Caco-2 (cell line): ENCODE results near the gene RFC1. TPM values are rescaled to one million over a fixed set of nuclear protein-coding genes. Genes with fewer than 3 reads are reported as not detected.
"Not testable (repeated sequence)": the region's sequence is repeated elsewhere in the genome, so short reads cannot be mapped to it uniquely, and the experiment has no call there.

Experiments
- BruUV-seq: library from RNA; stranded (reverse); fragments of 400-500 nt; replicated peaks from 2 replicates; lab custom pipeline; 2021; lab: Mats Ljungman, UMichigan
- CTCF ChIA-PET: fragments of 300-600 bp; sonication (Branson Sonifier 250); formaldehyde crosslinking; loops from one replicate; lab custom pipeline; 2022; ENCODE audit warnings: antibody characterized with exemption; lab: Charles Lee
- POLR2A ChIA-PET: fragments of 300-600 bp; sonication (Branson Sonifier 250); formaldehyde crosslinking; loops from one replicate; lab custom pipeline; 2022; ENCODE audit warnings: antibody characterized with exemption; lab: Charles Lee
- DNase-seq, 2 experiments: peaks; one replicate each; pipeline versions ENCODE4 v3.0.0 to v3.0.0-alpha.2; 2020 to 2022
- H3K27me3 ChIP-seq: replicated peaks from 2 replicates; pipeline ENCODE4 v1.6.0; 2011; ENCODE audit warnings: low read length; ENCODE audit not compliant: control insufficient read depth, insufficient read depth
- H3K36me3 ChIP-seq: 2 replicates; pipeline ENCODE4 v1.5.1; 2011; ENCODE audit warnings: low read length; ENCODE audit not compliant: control insufficient read depth, insufficient read depth
- H3K4me1 ChIP-seq: fragments of 250-450 bp; sonication (Bioruptor Pico); 2 replicates; pipeline ENCODE4 v1.5.1; 2020; ENCODE audit warnings: mild to moderate bottlenecking
- H3K4me3 ChIP-seq: 2 replicates; pipeline ENCODE4 v1.5.1; 2011; ENCODE audit warnings: low read depth, mild to moderate bottlenecking, control low read depth, low read length
- H3K9me3 ChIP-seq: fragments of 250-450 bp; sonication (Bioruptor Pico); 2 replicates; pipeline ENCODE4 v1.5.1; 2020; ENCODE audit warnings: mild to moderate bottlenecking, moderate library complexity
- H3K27ac Mint-ChIP-seq: one replicate; pipeline ENCODE4 v1.8.0; 2022; ENCODE audit warnings: mixed read lengths; ENCODE audit not compliant: unreplicated experiment
- H3K27me3 Mint-ChIP-seq: one replicate; pipeline ENCODE4 v1.8.0; 2022; ENCODE audit warnings: mixed read lengths; ENCODE audit not compliant: insufficient read depth, unreplicated experiment
- H3K36me3 Mint-ChIP-seq: one replicate; pipeline ENCODE4 v1.8.0; 2022; ENCODE audit warnings: mild to moderate bottlenecking, mixed read lengths; ENCODE audit not compliant: insufficient read depth, unreplicated experiment
- H3K4me1 Mint-ChIP-seq: one replicate; pipeline ENCODE4 v1.8.0; 2022; ENCODE audit warnings: low read depth, mixed read lengths; ENCODE audit not compliant: unreplicated experiment
- H3K4me3 Mint-ChIP-seq: one replicate; pipeline ENCODE4 v1.8.0; 2022; ENCODE audit warnings: mild to moderate bottlenecking, moderate library complexity, mixed read lengths; ENCODE audit not compliant: unreplicated experiment
- H3K9me3 Mint-ChIP-seq: one replicate; pipeline ENCODE4 v1.8.0; 2022; ENCODE audit warnings: mixed read lengths; ENCODE audit not compliant: unreplicated experiment
- intact Hi-C: fragments of 100-400 bp; cut with micrococcal nuclease; formaldehyde crosslinking; loops from one replicate; pipeline ENCODE4 v1.10.0; 2022; ENCODE audit not compliant: unreplicated experiment
- total RNA-seq: library from RNA; stranded (reverse); gene quantifications from 2 replicates; pipeline ENCODE4 v1.2.3, GENCODE V29; 2022
- TF ChIP-seq, protein P1 (sequence below), 2 experiments: fragments of 200-600 bp in 1 of 2; IDR thresholded peaks; 1 replicate in 1 of 2; 2 replicates in 1 of 2; pipeline versions ENCODE4 v1.5.1 to v1.8.0; 2011 to 2022; ENCODE audit warnings: antibody characterized with exemption in 1 of 2, control low read depth in 1 of 2, inconsistent platforms in 1 of 2, low read depth in 1 of 2, low read length in 1 of 2, mild to moderate bottlenecking in 1 of 2, moderate library complexity in 1 of 2; ENCODE audit not compliant: insufficient read depth in 1 of 2, severe bottlenecking in 1 of 2, unreplicated experiment in 1 of 2

Gene RFC1
- total RNA-seq, 1 experiment from 2014 or later: 63.4 TPM

DNA sequence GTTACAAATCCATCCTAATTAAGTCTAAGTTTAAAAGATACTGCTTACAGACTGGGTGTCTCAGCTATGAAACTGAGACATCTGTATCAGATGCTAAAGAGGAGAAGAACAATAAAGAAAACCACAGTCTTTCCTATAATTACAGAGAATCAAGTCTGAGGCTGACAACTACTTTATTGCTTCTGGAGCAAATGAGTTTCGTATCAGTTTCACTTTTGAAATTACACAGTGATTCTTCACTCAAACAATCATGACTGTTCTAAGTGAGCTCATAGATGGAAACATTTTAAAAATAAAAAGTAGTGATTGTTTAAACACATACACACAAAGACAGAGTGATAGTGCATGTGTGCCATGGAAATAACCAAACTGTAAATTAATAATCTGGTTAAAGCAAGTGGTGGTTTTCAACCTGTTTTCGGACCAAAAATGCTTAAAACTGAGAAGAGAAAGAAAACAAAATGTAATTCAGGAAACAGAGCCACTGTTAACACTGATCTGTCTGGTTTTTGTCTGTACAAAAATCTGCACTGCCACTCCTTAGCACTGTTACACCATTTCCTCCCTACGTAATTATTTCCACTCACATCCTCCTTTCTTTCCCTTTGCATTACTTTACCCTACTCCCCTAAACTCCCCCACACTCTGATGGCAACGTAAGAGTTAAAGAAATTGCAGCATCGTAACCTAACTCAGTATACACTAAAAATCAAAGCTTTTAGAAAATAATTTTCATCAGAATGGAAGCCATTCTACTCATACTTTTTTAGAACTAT lies 12.5 kb downstream of the RFC1 start:
- DNase-seq: no peak
- no peaks in the 10 kb centered on the region for H3K27me3 Mint-ChIP-seq
- intact Hi-C loops: loop anchor here (2.0 kb wide), 1 partner anchor 29 kb away; no protein-coding TSS in a partner anchor
- H3K4me3 ChIP-seq: no peak overlapping the region
- TF ChIP-seq, protein P1, sequence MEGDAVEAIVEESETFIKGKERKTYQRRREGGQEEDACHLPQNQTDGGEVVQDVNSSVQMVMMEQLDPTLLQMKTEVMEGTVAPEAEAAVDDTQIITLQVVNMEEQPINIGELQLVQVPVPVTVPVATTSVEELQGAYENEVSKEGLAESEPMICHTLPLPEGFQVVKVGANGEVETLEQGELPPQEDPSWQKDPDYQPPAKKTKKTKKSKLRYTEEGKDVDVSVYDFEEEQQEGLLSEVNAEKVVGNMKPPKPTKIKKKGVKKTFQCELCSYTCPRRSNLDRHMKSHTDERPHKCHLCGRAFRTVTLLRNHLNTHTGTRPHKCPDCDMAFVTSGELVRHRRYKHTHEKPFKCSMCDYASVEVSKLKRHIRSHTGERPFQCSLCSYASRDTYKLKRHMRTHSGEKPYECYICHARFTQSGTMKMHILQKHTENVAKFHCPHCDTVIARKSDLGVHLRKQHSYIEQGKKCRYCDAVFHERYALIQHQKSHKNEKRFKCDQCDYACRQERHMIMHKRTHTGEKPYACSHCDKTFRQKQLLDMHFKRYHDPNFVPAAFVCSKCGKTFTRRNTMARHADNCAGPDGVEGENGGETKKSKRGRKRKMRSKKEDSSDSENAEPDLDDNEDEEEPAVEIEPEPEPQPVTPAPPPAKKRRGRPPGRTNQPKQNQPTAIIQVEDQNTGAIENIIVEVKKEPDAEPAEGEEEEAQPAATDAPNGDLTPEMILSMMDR (IDR thresholded peaks at IDR 0.05; ENCODE audit: insufficient read depth in 1 of 2, low read depth in 1 of 2, low read length in 1 of 2, severe bottlenecking in 1 of 2, unreplicated experiment in 1 of 2): no peak
- ChIA-PET CTCF (no interaction called here), POLR2A (no interaction called here)
- peaks cover 22% of the 10 kb centered on the region for H3K4me1 ChIP-seq
- peak overlapping the region; percentile 65 for H3K27ac Mint-ChIP-seq
- H3K4me3 Mint-ChIP-seq: peak overlapping the region; percentile 30
- no TSS peak for BruUV-seq
- H3K9me3 ChIP-seq: no peaks in the 10 kb centered on the region; the same call in 1 of the 2 replicates
- no peaks in the 10 kb centered on the region for H3K36me3 ChIP-seq
- H3K4me1 Mint-ChIP-seq: peaks cover 21% of the 10 kb centered on the region
- no peaks in the 10 kb centered on the region for H3K27me3 ChIP-seq
- H3K9me3 Mint-ChIP-seq: no peaks in the 10 kb centered on the region
- peaks cover 42% of the 10 kb centered on the region for H3K36me3 Mint-ChIP-seq

DNA sequence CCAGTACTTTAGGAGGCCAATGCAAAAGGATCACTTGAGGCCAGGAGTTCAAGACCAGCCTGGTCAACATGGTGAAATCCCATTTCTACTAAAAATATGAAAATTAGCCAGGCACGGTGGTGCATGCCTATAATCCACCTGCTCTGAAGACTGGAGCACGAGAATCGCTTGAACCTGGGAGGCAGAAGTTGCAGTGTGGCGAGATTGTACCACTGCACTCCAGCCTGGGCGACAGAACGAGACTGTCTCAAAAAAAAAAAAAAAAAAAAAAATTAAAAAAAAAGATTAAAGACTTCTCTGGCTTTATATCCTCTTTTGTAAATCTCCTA lies 13.0 kb downstream of the RFC1 start:
- H3K4me3 ChIP-seq, BruUV-seq, H3K4me3 Mint-ChIP-seq, H3K9me3 ChIP-seq, H3K27me3 Mint-ChIP-seq, H3K27me3 ChIP-seq, POLR2A ChIA-PET, CTCF ChIA-PET, DNase-seq, H3K9me3 Mint-ChIP-seq, H3K36me3 ChIP-seq, H3K27ac Mint-ChIP-seq: not testable (repeated sequence)
- Mint-ChIP-seq H3K4me1 (peaks cover 27% of the 10 kb centered on the region), H3K36me3 (peaks cover 43% of the 10 kb centered on the region)
- H3K4me1 ChIP-seq: peaks cover 27% of the 10 kb centered on the region
- intact Hi-C loops: loop anchor here (2.0 kb wide), 1 partner anchor 28 kb away; no protein-coding TSS in a partner anchor

DNA sequence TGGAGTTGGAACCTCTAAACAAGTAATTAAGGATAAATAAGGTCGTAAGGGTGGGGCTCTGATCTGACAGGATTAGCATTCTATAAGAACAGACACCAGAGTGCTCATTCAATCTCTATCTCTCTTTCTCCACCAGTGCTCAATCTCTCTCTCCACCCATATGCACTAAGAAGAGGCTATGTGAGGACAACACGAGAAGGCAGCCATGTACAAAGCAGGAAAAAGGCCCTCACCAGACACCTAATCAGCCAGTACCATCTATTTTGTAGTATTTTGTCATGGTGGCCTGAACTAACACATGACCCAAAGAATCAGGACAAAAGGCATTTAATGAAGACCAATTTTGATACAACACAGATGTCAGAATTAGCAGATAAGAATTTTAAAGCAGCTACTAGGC lies 16.8 kb downstream of the RFC1 start:
- Mint-ChIP-seq H3K9me3 (no peaks in the 10 kb centered on the region), H3K36me3 (peaks cover 46% of the 10 kb centered on the region), H3K4me1 (peaks cover 38% of the 10 kb centered on the region), H3K27me3 (no peaks in the 10 kb centered on the region), H3K27ac (peak overlapping the region; percentile 79), H3K4me3 (peak overlapping the region; percentile 56)
- H3K4me3 ChIP-seq: no peak overlapping the region
- ChIA-PET CTCF (no interaction called here), POLR2A (no interaction called here)
- TF ChIP-seq, protein P1 (IDR thresholded peaks at IDR 0.05; ENCODE audit: insufficient read depth in 1 of 2, low read depth in 1 of 2, low read length in 1 of 2, severe bottlenecking in 1 of 2, unreplicated experiment in 1 of 2): no peak
- H3K4me1 ChIP-seq: peaks cover 39% of the 10 kb centered on the region
- H3K36me3 ChIP-seq: peaks cover 1% of the 10 kb centered on the region; the same call in 1 of the 2 replicates
- no TSS peak for BruUV-seq
- no peaks in the 10 kb centered on the region for H3K27me3 ChIP-seq
- no peak for DNase-seq
- no peaks in the 10 kb centered on the region; the same call in 1 of the 2 replicates for H3K9me3 ChIP-seq
- intact Hi-C loops: no loop called here
